K562 (cell line): ENCODE results near the gene OR8B4. TPM values are rescaled to one million over a fixed set of nuclear protein-coding genes. Genes with fewer than 3 reads are reported as not detected.

Experiments
- ATAC-seq: fragments of 200-7000 bp; cut with Tn5 transposase; 3 replicates; pipeline ENCODE4 v1.9.1; 2020; ENCODE audit warnings: moderate library complexity
- BruUV-seq: library from RNA; stranded (reverse); fragments of 400-500 nt; replicated peaks from 2 replicates; lab custom pipeline; 2021; lab: Mats Ljungman, UMichigan
- CTCF ChIA-PET: fragments of 300-600 bp; formaldehyde crosslinking; extraction: SDS; loops from one replicate; lab custom pipeline; 2021; ENCODE audit warnings: low intra/inter-chr PET ratio; lab: Yijun Ruan, JAX
- POLR2A ChIA-PET: fragments of 300-600, 350-650 bp; sonication (Branson Sonifier 250); formaldehyde crosslinking; extraction: SDS; loops from one replicate; lab custom pipeline; 2021; ENCODE audit warnings: antibody characterized with exemption, inconsistent platforms; lab: Yijun Ruan, JAX
- DNase-seq, 4 experiments: peaks; one replicate each; pipeline versions ENCODE4 v3.0.0 to v3.0.0-alpha.2; 2011 to 2018; ENCODE audit warnings: low spot score in 3 of 4, mixed read lengths in 3 of 4; ENCODE audit errors: extremely low read depth in 1 of 4
- FAIRE-seq: peaks from 2 replicates; lab custom pipeline; 2011; peaks lifted over from hg19 to GRCh38; lab: Jason Lieb, UNC
- H2AFZ ChIP-seq: 2 replicates; pipeline ENCODE4 v1.6.0; 2011; ENCODE audit warnings: low read depth, low read length, control low read depth, inconsistent platforms
- H3K27ac ChIP-seq: fragments of 200-600 bp; 3 replicates; pipeline ENCODE4 v1.8.0; 2011; ENCODE audit warnings: low read depth, mild to moderate bottlenecking, control low read depth, inconsistent platforms, low read length, moderate library complexity, mixed read lengths; ENCODE audit errors: extremely low read depth
- H3K27me3 ChIP-seq, 2 experiments: fragments of 300-600 bp in 1 of 2; 2 replicates in 1 of 2; 3 replicates in 1 of 2; pipeline versions ENCODE4 v1.6.0 to v1.8.0; 2011; ENCODE audit warnings: inconsistent platforms in 2 of 2, low read length in 2 of 2, mild to moderate bottlenecking in 1 of 2, mixed read lengths in 1 of 2, moderate library complexity in 1 of 2; ENCODE audit not compliant: control insufficient read depth in 2 of 2, insufficient read depth in 2 of 2
- H3K36me3 ChIP-seq: fragments of 300-600 bp; 3 replicates; pipeline ENCODE4 v1.8.0; 2011; ENCODE audit warnings: mild to moderate bottlenecking, low read length, inconsistent platforms; ENCODE audit not compliant: control insufficient read depth, insufficient read depth
- H3K4me1 ChIP-seq, 2 experiments: fragments of 200-600 bp in 1 of 2; replicated peaks in 1 of 2; 2 replicates in 1 of 2; 3 replicates in 1 of 2; pipeline versions ENCODE4 v1.5.1 to v1.8.0; 2011; ENCODE audit warnings: inconsistent platforms in 2 of 2, low read length in 2 of 2, mild to moderate bottlenecking in 1 of 2, mixed read lengths in 1 of 2, moderate library complexity in 1 of 2; ENCODE audit not compliant: control insufficient read depth in 2 of 2, insufficient read depth in 2 of 2
- H3K4me2 ChIP-seq: 2 replicates; pipeline ENCODE4 v1.6.1; 2011; ENCODE audit warnings: low read length, control low read depth, inconsistent platforms, mixed read lengths; ENCODE audit not compliant: insufficient read depth
- H3K4me3 ChIP-seq: fragments of 200-600 bp; sonication (generic), shearing (Covaris generic); 2 replicates; pipeline ENCODE4 v1.5.1; 2016; ENCODE audit warnings: control low read depth, inconsistent platforms
- H3K79me2 ChIP-seq: fragments of 200-600 bp; 3 replicates; pipeline ENCODE4 v1.8.0; 2011; ENCODE audit warnings: low read length, inconsistent platforms; ENCODE audit not compliant: control insufficient read depth, insufficient read depth
- H3K9ac ChIP-seq, 2 experiments: 2 replicates each; pipeline versions ENCODE4 v1.6.0 to v1.6.1; 2011; ENCODE audit warnings: low read depth in 2 of 2, low read length in 2 of 2, control low read depth in 1 of 2, inconsistent platforms in 1 of 2, mild to moderate bottlenecking in 1 of 2, mixed read lengths in 1 of 2; ENCODE audit not compliant: insufficient read depth in 1 of 2
- H3K9me1 ChIP-seq: one replicate; pipeline ENCODE4 v1.6.0; 2011; ENCODE audit warnings: inconsistent platforms, mild to moderate bottlenecking, low read length, moderate library complexity; ENCODE audit not compliant: control insufficient read depth, insufficient read depth
- H3K9me3 ChIP-seq: replicated peaks from 2 replicates; pipeline ENCODE4 v1.5.1; 2011; ENCODE audit warnings: low read depth, low read length, inconsistent platforms; ENCODE audit not compliant: control insufficient read depth, insufficient read depth
- H4K20me1 ChIP-seq: replicated peaks from 2 replicates; pipeline ENCODE4 v1.6.1; 2011; ENCODE audit warnings: low read length, inconsistent platforms, mixed read lengths; ENCODE audit not compliant: control insufficient read depth, insufficient read depth
- CBX5 ChIP-seq: IDR thresholded peaks from 2 replicates; pipeline ENCODE4 v1.6.1; 2014; ENCODE audit warnings: low read depth, borderline replicate concordance
- GTF2E2 ChIP-seq: fragments of 200-800 bp; sonication (Bioruptor generic); IDR thresholded peaks from 2 replicates; pipeline ENCODE4 v1.6.1; 2016; ENCODE audit warnings: missing genetic modification characterization, missing compliant biosample characterization
- RBM25 ChIP-seq: fragments of 200-400 bp; formaldehyde crosslinking; IDR thresholded peaks from 2 replicates; pipeline ENCODE4 v1.6.1; 2018; ENCODE audit warnings: low read length, low read depth, moderate library complexity; ENCODE audit not compliant: severe bottlenecking
- RBM39 ChIP-seq: fragments of 200-400 bp; formaldehyde crosslinking; optimal IDR thresholded peaks from 2 replicates; pipeline ENCODE3; 2018; ENCODE audit warnings: low read depth, low read length
- SETDB1 ChIP-seq: IDR thresholded peaks from one replicate; pipeline ENCODE4 v1.6.1; 2012; ENCODE audit warnings: low read length, control low read depth, inconsistent platforms
- SMARCA5 ChIP-seq: fragments of 450-650 bp; IDR thresholded peaks from 2 replicates; pipeline ENCODE4 v1.6.1; 2016
- ZNF512 ChIP-seq: IDR thresholded peaks from 2 replicates; pipeline ENCODE4 v1.6.1; 2016; ENCODE audit warnings: missing genetic modification characterization, missing compliant biosample characterization
- WGBS: fragments of 100-300 bp; shearing (Covaris generic); methylation state at CpG from one replicate; pipeline ENCODE4 v1.1.6; 2016; ENCODE audit warnings: low coverage, mixed read lengths; ENCODE audit not compliant: insufficient coverage; ENCODE audit errors: missing lambda C conversion rate; 5-methylcytosine and 5-hydroxymethylcytosine counted together
- in situ Hi-C: fragments of 300-500 bp; cut with MboI; formaldehyde crosslinking; loops from 4 replicates; pipeline ENCODE4 v1.15.0; 2018; ENCODE audit warnings: inconsistent platforms, mixed read lengths
- intact Hi-C: fragments of 100-400 bp; cut with micrococcal nuclease; formaldehyde crosslinking; loops from 2 replicates; pipeline ENCODE4 v1.14.2; 2022
- polyA plus RNA-seq, 8 experiments: library from polyadenylated mRNA; depleted of rRNA in 4 of 8; stranded (reverse) in 5 of 8; unstranded in 3 of 8; fragments of >200 nt; fragmentation: Nextera tagmentation in 2 of 8; fragmentation: Illumina TruSeq in 1 of 8; extraction: Ambion mirVana in 2 of 8; extraction: Trizol in 1 of 8; gene quantifications; 2 replicates each; pipeline versions ENCODE4 v1.2.1 to v1.2.3, GENCODE V29; 2011 to 2014; ENCODE audit warnings: inconsistent platforms in 1 of 8, missing spikeins in 1 of 8
- total RNA-seq, 7 experiments: library from RNA; depleted of rRNA in 6 of 7; stranded (reverse); fragments of >200 nt in 6 of 7; fragmentation: Illumina TruSeq in 2 of 7; extraction: Trizol in 2 of 7; gene quantifications; 2 replicates each; pipeline versions ENCODE4 v1.2.1 to v1.2.3, GENCODE V29; 2011 to 2021; ENCODE audit warnings: low replicate concordance in 1 of 7

The OR8B4 gene
- total and polyA plus RNA-seq, 9 of the 15 experiments (the other 6 are each of a cell fraction or from before 2014, with no cell fraction given), result not detected

GRCh38 chr11:124473476-124473875 lies 48.8 kb upstream of the OR8B4 start:
- Histone ChIP-seq H3K27me3 (no peaks in the 10 kb centered on the region), H2AFZ (no peak overlapping the region), H3K27ac (no peak overlapping the region), H3K4me3 (no peak overlapping the region), H3K9ac (no peak overlapping the region), H3K9me1 (no peaks in the 10 kb centered on the region), H3K4me2 (no peak overlapping the region), H3K36me3 (no peaks in the 10 kb centered on the region), H3K9me3 (no peaks in the 10 kb centered on the region), H4K20me1 (no peaks in the 10 kb centered on the region), H3K79me2 (no peaks in the 10 kb centered on the region), H3K4me1 (no peaks in the 10 kb centered on the region)
- ChIA-PET CTCF (no interaction called here), POLR2A (no interaction called here)
- ATAC-seq, result no peak
- 0% methylated on average over 1 of the region's 1 CpG for WGBS
- BruUV-seq, result no TSS peak
- no peak for TF ChIP-seq CBX5
- TF ChIP-seq SETDB1, result no peak
- no peak for TF ChIP-seq RBM39
- no peak for TF ChIP-seq GTF2E2 (tag)
- in situ Hi-C loops, result no loop called here
- intact Hi-C loops, result no loop called here
- DNase-seq, result no peak
- FAIRE-seq, result no peak

GRCh38 chr11:124470561-124471227 lies 46.0 kb upstream of the OR8B4 start:
- FAIRE-seq (no peak), ATAC-seq (peak; percentile 37; the same call in 1 of the 3 replicates), DNase-seq (no peak)
- WGBS, result 48% methylated on average over 11 of the region's 11 CpGs
- Histone ChIP-seq H3K9me3 (no peaks in the 10 kb centered on the region), H3K36me3 (no peaks in the 10 kb centered on the region), H3K4me2 (no peak overlapping the region), H3K4me3 (no peak overlapping the region), H3K27ac (no peak overlapping the region), H3K27me3 (no peaks in the 10 kb centered on the region), H2AFZ (no peak overlapping the region), H4K20me1 (no peaks in the 10 kb centered on the region), H3K9me1 (no peaks in the 10 kb centered on the region), H3K4me1 (no peaks in the 10 kb centered on the region), H3K79me2 (no peaks in the 10 kb centered on the region), H3K9ac (no peak overlapping the region)
- TF ChIP-seq RBM25 (no peak), SMARCA5 (no peak), ZNF512 (tag) (no peak)
- intact Hi-C loops (no loop called here), in situ Hi-C loops (no loop called here)
- ChIA-PET CTCF (no interaction called here), POLR2A (interaction anchor here (1.1 to 1.3 kb wide), 2 partner anchors 28 to 29 kb away, joined by 4 to 7 read pairs; no protein-coding TSS in a partner anchor)
- no TSS peak for BruUV-seq
